Measurements from ENCODE around the gene IQGAP2.

The IQGAP2 gene

DNA sequence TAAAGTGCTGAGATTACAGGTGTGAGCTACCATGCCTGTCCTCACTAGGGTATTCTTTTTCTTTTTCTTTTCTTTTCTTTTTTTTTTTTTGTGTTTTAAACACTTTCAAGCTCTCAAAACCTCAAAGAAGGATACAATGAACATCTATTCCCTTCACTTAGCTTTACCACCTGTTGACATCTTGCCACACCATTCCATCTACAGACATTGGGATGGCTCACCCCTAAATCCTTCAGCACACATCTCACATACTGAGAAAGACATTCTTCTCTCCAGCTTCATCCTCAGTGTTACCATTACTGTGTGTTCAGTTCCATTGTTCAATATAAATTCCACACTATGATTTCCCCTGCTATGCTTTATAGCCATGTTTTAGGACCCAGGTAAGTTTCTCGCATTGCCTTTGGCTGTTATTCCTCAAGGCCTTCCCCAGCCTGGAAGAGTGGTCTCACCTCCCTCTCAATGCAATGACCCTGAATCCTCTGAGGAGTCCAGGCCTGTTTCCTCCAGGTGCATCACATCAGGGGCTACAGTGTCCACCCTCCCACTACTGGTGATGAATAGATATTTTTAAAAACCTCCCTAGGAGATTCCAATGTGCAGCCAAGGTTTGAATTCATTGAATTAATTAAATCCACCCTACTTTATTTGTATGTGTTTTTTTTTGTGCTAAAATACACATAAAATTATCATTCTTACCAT, 16.7 kb downstream of the IQGAP2 start:
- Histone ChIP-seq H3K79me2 (ENCODE audit: control insufficient read depth, low read length) (peaks cover 72% of the 10 kb centered on the region), H3K4me1 (ENCODE audit: control insufficient read depth, low read length) (peaks cover 8% of the 10 kb centered on the region)

DNA sequence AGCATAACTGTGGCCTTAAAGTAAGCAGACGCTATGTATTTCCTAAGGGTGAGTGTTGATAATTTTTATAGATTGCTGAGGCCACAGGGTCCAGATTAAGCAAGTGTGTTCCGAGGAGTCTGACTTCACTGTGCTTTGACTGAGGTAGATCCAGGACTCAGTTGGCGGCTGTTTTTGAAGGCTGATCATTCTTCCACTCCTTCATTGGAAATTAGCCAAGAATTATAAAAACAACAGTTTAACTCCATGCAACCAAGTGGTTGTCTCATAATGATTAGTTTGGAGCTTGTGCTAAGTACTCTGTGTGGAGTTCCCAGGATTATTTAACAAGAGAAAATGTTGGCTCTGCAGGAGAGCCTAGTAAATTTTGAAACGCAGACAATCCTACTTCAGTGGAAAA, 19.1 kb downstream of the IQGAP2 start:
- Histone ChIP-seq H3K4me1 (ENCODE audit: control insufficient read depth, low read length) (peaks cover 15% of the 10 kb centered on the region), H3K36me3 (ENCODE audit: control insufficient read depth, low read length) (no peaks in the 10 kb centered on the region), H3K4me2 (ENCODE audit: low read length) (no peak overlapping the region), H3K27me3 (ENCODE audit: control insufficient read depth, low read length) (no peaks in the 10 kb centered on the region), H3K9me2 (replicated peaks; ENCODE audit: control insufficient read depth, low read length) (no peaks in the 10 kb centered on the region), H3K27ac (ENCODE audit: low read depth, low read length) (no peak overlapping the region), H3K9me3 (ENCODE audit: control insufficient read depth, insufficient read depth, low read length) (no peaks in the 10 kb centered on the region), H3F3A (ENCODE audit: control insufficient read depth, insufficient read depth) (no peaks in the 10 kb centered on the region), H3K4me3 (ENCODE audit: low read length) (no peak overlapping the region), H3K79me2 (ENCODE audit: control insufficient read depth, low read length) (peaks cover 73% of the 10 kb centered on the region), H4K20me1 (ENCODE audit: control insufficient read depth, insufficient read depth, low read depth, low read length) (no peaks in the 10 kb centered on the region)
- no peak for TF ChIP-seq EZH2phosphoT487 (IDR thresholded peaks at IDR 0.05; ENCODE audit: borderline replicate concordance, low read length)
- TF ChIP-seq, protein P1, sequence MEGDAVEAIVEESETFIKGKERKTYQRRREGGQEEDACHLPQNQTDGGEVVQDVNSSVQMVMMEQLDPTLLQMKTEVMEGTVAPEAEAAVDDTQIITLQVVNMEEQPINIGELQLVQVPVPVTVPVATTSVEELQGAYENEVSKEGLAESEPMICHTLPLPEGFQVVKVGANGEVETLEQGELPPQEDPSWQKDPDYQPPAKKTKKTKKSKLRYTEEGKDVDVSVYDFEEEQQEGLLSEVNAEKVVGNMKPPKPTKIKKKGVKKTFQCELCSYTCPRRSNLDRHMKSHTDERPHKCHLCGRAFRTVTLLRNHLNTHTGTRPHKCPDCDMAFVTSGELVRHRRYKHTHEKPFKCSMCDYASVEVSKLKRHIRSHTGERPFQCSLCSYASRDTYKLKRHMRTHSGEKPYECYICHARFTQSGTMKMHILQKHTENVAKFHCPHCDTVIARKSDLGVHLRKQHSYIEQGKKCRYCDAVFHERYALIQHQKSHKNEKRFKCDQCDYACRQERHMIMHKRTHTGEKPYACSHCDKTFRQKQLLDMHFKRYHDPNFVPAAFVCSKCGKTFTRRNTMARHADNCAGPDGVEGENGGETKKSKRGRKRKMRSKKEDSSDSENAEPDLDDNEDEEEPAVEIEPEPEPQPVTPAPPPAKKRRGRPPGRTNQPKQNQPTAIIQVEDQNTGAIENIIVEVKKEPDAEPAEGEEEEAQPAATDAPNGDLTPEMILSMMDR (IDR thresholded peaks at IDR 0.05; ENCODE audit: low read depth, low read length, poor library complexity, severe bottlenecking), result no peak

More for the DNA sequence above, 16.7 kb downstream of the IQGAP2 start:
- Histone ChIP-seq H3K27ac (ENCODE audit: low read depth, low read length) (no peak overlapping the region), H3K4me2 (ENCODE audit: low read length) (no peak overlapping the region), H3F3A (ENCODE audit: control insufficient read depth, insufficient read depth) (no peaks in the 10 kb centered on the region), H3K9me3 (ENCODE audit: control insufficient read depth, insufficient read depth, low read length) (no peaks in the 10 kb centered on the region), H3K36me3 (ENCODE audit: control insufficient read depth, low read length) (no peaks in the 10 kb centered on the region), H3K27me3 (ENCODE audit: control insufficient read depth, low read length) (no peaks in the 10 kb centered on the region), H3K9me2 (replicated peaks; ENCODE audit: control insufficient read depth, low read length) (no peaks in the 10 kb centered on the region), H3K4me3 (ENCODE audit: low read length) (no peak overlapping the region), H4K20me1 (ENCODE audit: control insufficient read depth, insufficient read depth, low read depth, low read length) (no peaks in the 10 kb centered on the region)
- TF ChIP-seq, protein P1 (IDR thresholded peaks at IDR 0.05; ENCODE audit: low read depth, low read length, poor library complexity, severe bottlenecking), result no peak
- TF ChIP-seq EZH2phosphoT487 (IDR thresholded peaks at IDR 0.05; ENCODE audit: borderline replicate concordance, low read length), result no peak

DNA sequence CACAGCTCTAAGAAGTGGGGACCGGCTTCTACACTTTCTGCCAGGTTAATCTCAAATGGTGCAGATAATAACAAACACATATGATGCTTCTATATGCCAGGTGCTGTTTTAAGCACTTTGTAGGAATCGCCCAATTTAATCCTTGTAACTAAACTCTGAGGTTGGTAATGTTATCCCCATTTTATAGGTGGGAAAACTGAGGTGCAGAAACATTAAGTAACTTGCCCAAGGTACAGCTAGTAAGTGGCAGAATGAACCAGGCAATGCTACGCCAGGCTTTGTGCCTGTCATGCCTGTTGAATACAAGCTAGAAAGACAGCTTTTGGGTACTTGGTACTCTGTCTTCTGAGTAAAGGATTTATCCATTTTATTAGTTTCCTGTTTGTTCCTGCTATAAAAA, 19.7 kb downstream of the IQGAP2 start:
- no peak overlapping the region for H3K4me2 ChIP-seq (ENCODE audit: low read length)
- H3K79me2 ChIP-seq (ENCODE audit: control insufficient read depth, low read length), result peaks cover 73% of the 10 kb centered on the region
- H3K27me3 ChIP-seq (ENCODE audit: control insufficient read depth, low read length), result no peaks in the 10 kb centered on the region
- no peaks in the 10 kb centered on the region for H3K9me2 ChIP-seq (replicated peaks; ENCODE audit: control insufficient read depth, low read length)
- no peaks in the 10 kb centered on the region for H3K9me3 ChIP-seq (ENCODE audit: control insufficient read depth, insufficient read depth, low read length)
- H3F3A ChIP-seq (ENCODE audit: control insufficient read depth, insufficient read depth), result no peaks in the 10 kb centered on the region
- H3K4me3 ChIP-seq (ENCODE audit: low read length), result no peak overlapping the region
- H3K36me3 ChIP-seq (ENCODE audit: control insufficient read depth, low read length), result no peaks in the 10 kb centered on the region
- H4K20me1 ChIP-seq (ENCODE audit: control insufficient read depth, insufficient read depth, low read depth, low read length), result 0 out of 2 replicates have a peak, but pooled peaks cover 2% of the 10 kb centered on the region
- TF ChIP-seq, protein P1 (IDR thresholded peaks at IDR 0.05; ENCODE audit: low read depth, low read length, poor library complexity, severe bottlenecking), result no peak
- H3K27ac ChIP-seq (ENCODE audit: low read depth, low read length), result no peak overlapping the region
- H3K4me1 ChIP-seq (ENCODE audit: control insufficient read depth, low read length), result peaks cover 15% of the 10 kb centered on the region

Measured in DOHH2 (cell line).